ENCODE measurements around the gene PGLYRP4. TPM values are rescaled to one million over a fixed set of nuclear protein-coding genes. Genes with fewer than 3 reads are reported as not detected.
"Not testable (repeated sequence)": the region's sequence is repeated elsewhere in the genome, so short reads cannot be mapped to it uniquely, and the experiment has no call there.

PGLYRP4 gene
- total and polyA plus RNA-seq, 3 experiments from 2014 or later = not detected

DNA sequence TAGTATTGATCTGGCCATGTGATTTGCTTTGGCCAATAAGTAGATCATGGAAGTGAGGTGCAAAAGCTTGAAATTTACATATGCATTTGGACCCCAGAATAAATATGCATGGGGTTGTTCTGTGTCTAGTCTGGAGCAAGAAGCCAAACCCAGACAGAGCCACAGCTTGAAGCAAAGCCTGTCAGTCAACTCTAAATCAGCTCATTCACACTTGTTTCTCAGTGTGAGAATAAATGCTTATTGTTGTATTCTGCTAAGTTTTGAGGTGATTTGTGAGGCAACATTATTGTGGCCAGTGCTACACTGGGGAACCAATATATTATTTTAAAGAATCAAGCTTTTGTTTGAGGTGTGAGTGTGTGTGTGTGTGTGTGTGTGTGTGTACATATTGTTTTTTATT lies 23.7 kb downstream of the PGLYRP4 start:
- ChIA-PET CTCF (no interaction called here), POLR2A (no interaction called here)
- no peak overlapping the region for H3K27ac ChIP-seq (ENCODE audit: low read depth, low read length)
- H3K9me3 ChIP-seq (ENCODE audit: low read length) = no peaks in the 10 kb centered on the region
- Mint-ChIP-seq H3K4me1 (no peaks in the 10 kb centered on the region), H3K27ac (no peak overlapping the region), H3K4me3 (no peak overlapping the region), H3K27me3 (peaks cover 19 to 62% of the 10 kb centered on the region in 2 donors), H3K36me3 (peaks cover 0 to 20% (median 0%) of the 10 kb centered on the region in 3 donors), H3K9me3 (peaks cover 29 to 50% (median 41%) of the 10 kb centered on the region in 5 donors)
- no peak overlapping the region for H3K4me3 ChIP-seq (ENCODE audit: low read length)
- peaks cover 5% of the 10 kb centered on the region for H3K27me3 ChIP-seq (ENCODE audit: insufficient read depth, low read length, poor library complexity, severe bottlenecking)
- no peaks in the 10 kb centered on the region for H3K4me1 ChIP-seq (ENCODE audit: insufficient read depth, low read length)
- no peaks in the 10 kb centered on the region for H3K36me3 ChIP-seq (ENCODE audit: insufficient read depth, low read length)
- no peak for DNase-seq

DNA sequence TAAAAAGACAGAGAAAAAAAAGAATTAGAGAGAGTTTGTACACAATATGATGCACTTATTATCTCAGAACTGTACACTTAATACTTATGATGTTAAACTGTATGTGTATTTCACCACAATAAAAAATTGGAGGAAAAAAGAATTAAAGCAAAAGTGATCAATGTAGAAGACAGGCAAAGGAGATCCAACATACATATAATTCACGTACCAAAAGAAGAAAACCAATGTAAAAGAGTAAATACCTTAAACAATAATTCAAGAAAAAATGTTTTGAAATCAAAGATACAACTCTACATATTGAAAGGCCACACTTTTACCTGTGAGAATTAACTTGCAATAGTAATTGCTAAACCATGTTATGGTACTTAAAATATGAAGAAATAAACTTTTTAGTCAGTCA lies 26.1 kb downstream of the PGLYRP4 start:
- Mint-ChIP-seq H3K9me3 (peaks cover 20 to 33% (median 26%) of the 10 kb centered on the region in 5 donors), H3K4me3 (no peak overlapping the region), H3K4me1 (no peaks in the 10 kb centered on the region), H3K27me3 (peaks cover 21 to 55% of the 10 kb centered on the region in 2 donors), H3K27ac (no peak overlapping the region), H3K36me3 (peaks cover 0 to 9% (median 0%) of the 10 kb centered on the region in 3 donors)
- H3K27me3 ChIP-seq (ENCODE audit: insufficient read depth, low read length, poor library complexity, severe bottlenecking) = no peaks in the 10 kb centered on the region
- no peak overlapping the region for H3K4me3 ChIP-seq (ENCODE audit: low read length)
- no peak for DNase-seq
- no peaks in the 10 kb centered on the region for H3K9me3 ChIP-seq (ENCODE audit: low read length)
- no peak overlapping the region for H3K27ac ChIP-seq (ENCODE audit: low read depth, low read length)
- ChIA-PET POLR2A (no interaction called here), CTCF (no interaction called here)
- no peaks in the 10 kb centered on the region for H3K36me3 ChIP-seq (ENCODE audit: insufficient read depth, low read length)
- H3K4me1 ChIP-seq (ENCODE audit: insufficient read depth, low read length) = no peaks in the 10 kb centered on the region

DNA sequence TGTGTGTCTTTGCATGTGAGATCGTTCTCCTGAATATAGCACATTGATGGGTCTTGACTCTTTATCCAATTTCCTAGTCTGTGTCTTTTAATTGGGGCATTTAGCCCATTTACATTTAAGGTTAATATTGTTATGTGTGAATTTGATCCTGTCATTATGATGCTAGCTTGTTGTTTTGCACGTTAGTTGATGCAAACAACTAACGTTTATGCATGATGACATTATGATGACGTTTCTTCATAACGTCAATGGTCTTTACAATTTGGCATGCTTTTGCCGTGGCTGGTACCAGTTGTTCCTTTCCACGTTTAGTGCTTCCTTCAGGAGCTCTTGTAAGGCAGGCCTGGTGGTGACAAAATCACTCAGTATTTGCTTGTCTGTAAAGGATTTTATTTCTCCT lies 30.5 kb downstream of the PGLYRP4 start:
- H3K4me3 ChIP-seq (ENCODE audit: low read length); H3K4me1 ChIP-seq (ENCODE audit: insufficient read depth, low read length); H3K27me3 ChIP-seq (ENCODE audit: insufficient read depth, low read length, poor library complexity, severe bottlenecking); H3K36me3 ChIP-seq (ENCODE audit: insufficient read depth, low read length); DNase-seq; POLR2A ChIA-PET; H3K4me1 Mint-ChIP-seq; H3K36me3 Mint-ChIP-seq; H3K4me3 Mint-ChIP-seq; H3K27ac Mint-ChIP-seq; CTCF ChIA-PET; H3K9me3 ChIP-seq (ENCODE audit: low read length); H3K27ac ChIP-seq (ENCODE audit: low read depth, low read length): not testable (repeated sequence)
- Mint-ChIP-seq H3K27me3 (peaks cover 27 to 47% of the 10 kb centered on the region in 2 donors), H3K9me3 (peaks cover 13 to 25% (median 18%) of the 10 kb centered on the region in 5 donors)

DNA sequence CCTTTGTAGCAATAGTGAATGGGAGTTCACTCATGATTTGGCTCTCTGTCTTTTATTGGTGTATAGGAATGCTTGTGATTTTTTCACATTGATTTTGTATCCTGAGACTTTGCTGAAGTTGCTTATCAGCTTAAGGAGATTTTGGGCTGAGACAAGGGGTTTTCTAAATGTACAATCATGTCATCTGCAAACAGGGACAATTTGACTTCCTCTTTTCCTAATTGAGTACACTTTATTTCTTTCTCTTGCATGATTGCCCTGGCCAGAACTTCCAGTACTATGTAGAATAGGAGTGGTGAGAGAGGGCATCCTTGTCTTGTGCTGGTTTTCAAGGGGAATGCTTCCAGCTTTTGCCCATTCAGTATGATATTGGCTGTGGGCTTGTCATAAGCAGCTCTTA lies 32.6 kb downstream of the PGLYRP4 start:
- H3K9me3 Mint-ChIP-seq; DNase-seq; CTCF ChIA-PET; H3K4me1 ChIP-seq (ENCODE audit: insufficient read depth, low read length); H3K36me3 ChIP-seq (ENCODE audit: insufficient read depth, low read length); H3K4me1 Mint-ChIP-seq; POLR2A ChIA-PET; H3K27me3 ChIP-seq (ENCODE audit: insufficient read depth, low read length, poor library complexity, severe bottlenecking); H3K36me3 Mint-ChIP-seq; H3K27ac ChIP-seq (ENCODE audit: low read depth, low read length); H3K4me3 Mint-ChIP-seq; H3K27ac Mint-ChIP-seq; H3K9me3 ChIP-seq (ENCODE audit: low read length); H3K4me3 ChIP-seq (ENCODE audit: low read length): not testable (repeated sequence)
- peaks cover 21 to 39% of the 10 kb centered on the region in 2 donors for H3K27me3 Mint-ChIP-seq

DNA sequence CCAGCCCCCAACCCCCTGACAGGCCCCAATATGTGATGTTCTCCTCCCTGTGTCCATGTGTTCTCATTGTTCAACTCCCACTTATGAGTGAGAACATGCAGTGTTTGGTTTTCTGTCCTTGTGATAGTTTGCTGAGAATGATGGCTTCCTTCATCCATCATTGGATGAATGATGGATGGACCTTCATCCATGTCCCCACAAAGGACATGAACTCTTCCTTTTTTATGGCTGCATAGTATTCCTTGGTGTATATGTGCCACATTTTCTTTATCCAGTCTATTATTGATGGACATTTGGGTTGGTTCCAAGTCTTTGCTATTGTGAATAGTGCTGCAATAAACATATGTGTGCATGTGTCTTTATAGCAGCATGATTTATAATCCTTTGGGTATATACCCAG lies 34.3 kb downstream of the PGLYRP4 start:
- H3K4me3 ChIP-seq (ENCODE audit: low read length); H3K4me3 Mint-ChIP-seq; H3K36me3 Mint-ChIP-seq; H3K9me3 ChIP-seq (ENCODE audit: low read length); H3K9me3 Mint-ChIP-seq; CTCF ChIA-PET; H3K27ac ChIP-seq (ENCODE audit: low read depth, low read length); H3K27ac Mint-ChIP-seq; H3K27me3 ChIP-seq (ENCODE audit: insufficient read depth, low read length, poor library complexity, severe bottlenecking); H3K4me1 ChIP-seq (ENCODE audit: insufficient read depth, low read length); POLR2A ChIA-PET; DNase-seq; H3K4me1 Mint-ChIP-seq; H3K36me3 ChIP-seq (ENCODE audit: insufficient read depth, low read length): not testable (repeated sequence)
- peaks cover 17 to 31% of the 10 kb centered on the region in 2 donors for H3K27me3 Mint-ChIP-seq

DNA sequence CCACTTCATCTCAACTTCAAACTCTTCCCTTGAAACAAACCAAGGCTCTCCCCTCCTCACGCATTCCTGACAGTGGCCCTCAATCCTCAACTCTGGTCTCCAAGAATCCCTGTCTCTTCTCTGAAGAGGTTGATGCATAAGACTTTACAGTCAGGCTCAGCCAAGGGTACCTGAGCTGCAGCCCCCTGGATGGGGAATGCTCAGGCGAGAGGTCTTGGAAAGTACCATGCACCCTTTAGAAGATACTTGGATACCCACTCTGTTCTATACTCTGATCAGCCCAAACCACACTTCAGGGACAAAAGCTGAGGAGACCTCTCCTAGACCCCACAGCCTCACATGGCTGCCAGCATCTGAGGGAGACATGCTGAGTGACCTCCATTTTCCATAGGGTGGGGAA lies 35.4 kb downstream of the PGLYRP4 start:
- H3K27ac ChIP-seq (ENCODE audit: low read depth, low read length) = no peak overlapping the region
- no peaks in the 10 kb centered on the region for H3K27me3 ChIP-seq (ENCODE audit: insufficient read depth, low read length, poor library complexity, severe bottlenecking)
- H3K27me3 Mint-ChIP-seq = peaks cover 11 to 29% of the 10 kb centered on the region in 2 donors
- no peak overlapping the region for H3K27ac Mint-ChIP-seq
- no peak for DNase-seq
- H3K9me3 Mint-ChIP-seq = peaks cover 0 to 6% (median 0%) of the 10 kb centered on the region in 5 donors
- POLR2A ChIA-PET = no interaction called here
- no peaks in the 10 kb centered on the region for H3K4me1 Mint-ChIP-seq
- H3K4me3 Mint-ChIP-seq = no peak overlapping the region
- no peaks in the 10 kb centered on the region for H3K4me1 ChIP-seq (ENCODE audit: insufficient read depth, low read length)
- peaks cover 0 to 4% (median 0%) of the 10 kb centered on the region in 3 donors for H3K36me3 Mint-ChIP-seq
- CTCF ChIA-PET = no interaction called here
- H3K36me3 ChIP-seq (ENCODE audit: insufficient read depth, low read length) = no peaks in the 10 kb centered on the region
- H3K4me3 ChIP-seq (ENCODE audit: low read length) = no peak overlapping the region
- no peaks in the 10 kb centered on the region for H3K9me3 ChIP-seq (ENCODE audit: low read length)

DNA sequence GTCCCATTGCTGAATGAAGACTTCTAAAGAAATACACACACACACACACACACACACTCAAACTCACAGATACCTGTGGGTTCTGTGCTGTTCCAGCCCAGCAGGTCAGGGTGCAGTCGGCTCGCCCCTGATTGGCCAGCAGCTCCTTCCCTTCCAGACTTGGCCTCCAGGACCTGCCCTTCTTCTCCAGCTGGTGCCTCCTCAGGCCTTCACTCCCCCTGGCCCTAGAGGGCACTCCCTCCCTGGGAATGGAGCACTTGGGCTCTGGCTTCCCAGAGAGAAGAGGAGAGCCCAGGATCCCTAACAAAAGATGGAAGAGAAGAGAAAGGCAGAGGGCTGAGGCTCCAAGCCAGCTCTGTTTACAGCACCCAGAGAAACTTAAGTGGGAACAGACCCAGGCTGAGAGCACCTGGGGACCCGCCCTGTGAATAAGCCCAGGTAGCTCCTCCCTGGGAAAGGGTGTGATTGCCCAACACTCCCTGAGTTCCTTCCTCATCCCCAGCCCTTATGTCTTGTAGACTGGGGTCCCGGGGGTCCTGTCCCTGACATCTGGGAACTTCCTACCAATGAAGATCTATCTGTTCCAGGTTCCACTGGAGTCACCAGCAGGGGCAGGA lies 36.0 kb downstream of the PGLYRP4 start, which contains the start of gene PGLYRP3:
TSS of gene PGLYRP3 (minus strand) at position 383 of the 617 bp plus-strand sequence. CDS start 2,287 bp downstream, outside the sequence.
- Mint-ChIP-seq H3K4me1 (no peaks in the 10 kb centered on the region), H3K27me3 (peaks cover 12 to 32% of the 10 kb centered on the region in 2 donors), H3K27ac (no peak within 1 kb of the TSS), H3K36me3 (peaks cover 0 to 4% (median 0%) of the 10 kb centered on the region in 3 donors), H3K9me3 (peaks cover 0 to 6% (median 0%) of the 10 kb centered on the region in 5 donors), H3K4me3 (no peak within 1 kb of the TSS)
- no peak within 1 kb of the TSS for H3K27ac ChIP-seq (ENCODE audit: low read depth, low read length)
- ChIA-PET POLR2A (no interaction called here), CTCF (no interaction called here)
- H3K4me1 ChIP-seq (ENCODE audit: insufficient read depth, low read length) = no peaks in the 10 kb centered on the region
- H3K4me3 ChIP-seq (ENCODE audit: low read length) = no peak within 1 kb of the TSS
- no peaks in the 10 kb centered on the region for H3K27me3 ChIP-seq (ENCODE audit: insufficient read depth, low read length, poor library complexity, severe bottlenecking)
- no peaks in the 10 kb centered on the region for H3K36me3 ChIP-seq (ENCODE audit: insufficient read depth, low read length)
- no peak for DNase-seq
- H3K9me3 ChIP-seq (ENCODE audit: low read length) = no peaks in the 10 kb centered on the region

DNA sequence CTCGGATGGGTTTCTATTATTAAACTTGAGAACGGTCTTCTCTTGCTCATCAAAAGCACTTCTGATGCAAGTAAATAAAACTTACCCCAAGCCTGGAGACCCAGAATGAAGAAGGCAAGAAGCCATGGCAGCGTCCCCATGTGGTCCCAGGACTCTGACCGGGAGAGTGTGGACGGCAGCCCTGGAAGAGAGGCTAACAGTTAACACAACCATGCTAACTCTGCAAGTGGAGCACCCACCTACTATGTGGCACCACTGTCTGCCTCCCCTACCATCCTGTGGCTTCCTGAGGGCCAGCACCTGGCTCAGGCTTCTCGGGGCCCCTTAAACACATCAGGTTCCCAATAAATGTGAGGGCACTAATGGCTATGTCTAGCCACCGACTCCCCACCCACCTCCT lies 38.1 kb downstream of the PGLYRP4 start:
- H3K4me1 Mint-ChIP-seq = no peaks in the 10 kb centered on the region
- Histone ChIP-seq H3K4me1 (ENCODE audit: insufficient read depth, low read length) (no peaks in the 10 kb centered on the region), H3K9me3 (ENCODE audit: low read length) (no peaks in the 10 kb centered on the region), H3K36me3 (ENCODE audit: insufficient read depth, low read length) (no peaks in the 10 kb centered on the region), H3K27me3 (ENCODE audit: insufficient read depth, low read length, poor library complexity, severe bottlenecking) (no peaks in the 10 kb centered on the region), H3K27ac (ENCODE audit: low read depth, low read length) (no peak overlapping the region), H3K4me3 (ENCODE audit: low read length) (no peak overlapping the region)
- ChIA-PET POLR2A (no interaction called here), CTCF (no interaction called here)
- DNase-seq = no peak
- H3K4me3 Mint-ChIP-seq = no peak overlapping the region
- H3K9me3 Mint-ChIP-seq = peaks cover 0 to 6% (median 0%) of the 10 kb centered on the region in 5 donors
- peaks cover 12 to 27% of the 10 kb centered on the region in 2 donors for H3K27me3 Mint-ChIP-seq
- no peak overlapping the region for H3K27ac Mint-ChIP-seq
- no peaks in the 10 kb centered on the region for H3K36me3 Mint-ChIP-seq

Measured in CD8-positive, alpha-beta memory T cell (primary cell).